GM18508 (cell line): ENCODE data around the gene WTAP.

ENCODE experiments used
- ATAC-seq: cut with Tn5 transposase; IDR thresholded peaks from one replicate; pipeline ENCODE4 v1.9.1; 2021; ENCODE audit warnings: moderate number of reproducible peaks; ENCODE audit not compliant: insufficient read depth, unreplicated experiment

WTAP gene

GRCh38 chr6:159797554-159797953, 70.2 kb downstream of the WTAP start:
- no peak for ATAC-seq

GRCh38 chr6:159800141-159800865, 73.0 kb downstream of the WTAP start, which contains the start of gene PNLDC1:
Gene PNLDC1, plus strand, starts transcription at chr6:159800276. Its CDS starts 32 bp downstream, at chr6:159800308.
- no peak for ATAC-seq

GRCh38 chr6:159801935-159802334, 74.6 kb downstream of the WTAP start:
- no peak for ATAC-seq

GRCh38 chr6:159804504-159804903, 77.2 kb downstream of the WTAP start:
- ATAC-seq, result no peak

GRCh38 chr6:159805440-159806020, 78.2 kb downstream of the WTAP start:
- no peak for ATAC-seq
